NCI-H524 treated with DMSO at 0.1 percent for 48 hours (cell line): ENCODE data around the gene MAPT.
A peak's percentile ranks its signal among the peaks of the same experiment; 100 is the strongest.
"Not testable (repeated sequence)": the region's sequence is repeated elsewhere in the genome, so short reads cannot be mapped to it uniquely, and the experiment has no call there.

ENCODE experiments used
- DNase-seq: peaks from one replicate; lab custom pipeline; 2025; lab: John Stamatoyannopoulos, UW

The MAPT gene

GRCh38 chr17:45900723-45901415 is 6.5 kb downstream of the MAPT start:
- DNase-seq: no peak

- DNase-seq: no peak
Measured at GRCh38 chr17:45902892-45903346, 8.6 kb downstream of the MAPT start.

- peak; percentile 34 for DNase-seq
Measured at GRCh38 chr17:45904866-45905265, 10.5 kb downstream of the MAPT start.

- peak; percentile 42 for DNase-seq
Measured at GRCh38 chr17:45905814-45906213, 11.5 kb downstream of the MAPT start.

GRCh38 chr17:45906237-45906636 is 11.9 kb downstream of the MAPT start:
- DNase-seq: peak; percentile 91

- DNase-seq: no peak
Measured at GRCh38 chr17:45906927-45907622, 12.7 kb downstream of the MAPT start.

GRCh38 chr17:45907750-45908395 is 13.5 kb downstream of the MAPT start:
- peak; percentile 65 for DNase-seq

- no peak for DNase-seq
Measured at GRCh38 chr17:45908460-45908859, 14.1 kb downstream of the MAPT start.

- no peak for DNase-seq
Measured at GRCh38 chr17:45908935-45909334, 14.6 kb downstream of the MAPT start.

- no peak for DNase-seq
Measured at GRCh38 chr17:45910667-45911066, 16.3 kb downstream of the MAPT start.

GRCh38 chr17:45912319-45912718 is 18.0 kb downstream of the MAPT start:
- DNase-seq: no peak

- DNase-seq: not testable (repeated sequence)
Measured at GRCh38 chr17:45913030-45913429, 18.7 kb downstream of the MAPT start.

- DNase-seq: no peak
Measured at GRCh38 chr17:45914047-45914717, 19.8 kb downstream of the MAPT start.

- DNase-seq: no peak
Measured at GRCh38 chr17:45915263-45915662, 20.9 kb downstream of the MAPT start.

- no peak for DNase-seq
Measured at GRCh38 chr17:45917081-45917480, 22.7 kb downstream of the MAPT start.

- DNase-seq: no peak
Measured at GRCh38 chr17:45918241-45918745, 23.9 kb downstream of the MAPT start.

GRCh38 chr17:45919136-45919535 is 24.8 kb downstream of the MAPT start:
- no peak for DNase-seq

- no peak for DNase-seq
Measured at GRCh38 chr17:45920083-45920482, 25.7 kb downstream of the MAPT start.

GRCh38 chr17:45923511-45924268 is 29.3 kb downstream of the MAPT start:
- peak; percentile 16 for DNase-seq

GRCh38 chr17:45924332-45924820 is 30.0 kb downstream of the MAPT start:
- no peak for DNase-seq

- DNase-seq: no peak
Measured at GRCh38 chr17:45925311-45925710, 31.0 kb downstream of the MAPT start.
